ENCODE data around the gene TTC39B. TPM values are rescaled to one million over a fixed set of nuclear protein-coding genes. Genes with fewer than 3 reads are reported as not detected.

TTC39B gene
- polyA plus RNA-seq, 1 experiment, result 11.4 TPM

DNA sequence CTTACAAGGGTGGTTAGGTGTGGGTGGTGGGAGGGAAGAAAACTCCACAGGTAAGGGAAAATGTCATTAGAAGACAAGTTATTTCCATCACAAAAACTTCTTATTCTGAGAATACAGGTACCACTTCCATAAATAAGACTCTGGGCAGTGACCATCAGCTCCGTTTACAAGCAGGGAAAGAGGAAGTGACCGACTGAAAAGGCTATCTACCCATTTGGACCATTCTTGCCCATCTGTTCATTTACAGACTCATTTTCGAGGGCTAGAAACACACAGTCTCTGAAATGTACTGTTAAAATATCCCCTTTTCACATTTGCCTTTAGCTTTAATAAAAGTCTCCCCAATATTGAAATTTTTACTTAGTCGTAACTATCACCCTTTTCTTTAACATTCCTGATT lies 79.5 kb downstream of the TTC39B start:
- ChIA-PET POLR2A (no interaction called here), CTCF (no interaction called here)
- no peak overlapping the region for H3K27ac ChIP-seq (ENCODE audit: low read depth, low read length)
- TF ChIP-seq, protein P1, sequence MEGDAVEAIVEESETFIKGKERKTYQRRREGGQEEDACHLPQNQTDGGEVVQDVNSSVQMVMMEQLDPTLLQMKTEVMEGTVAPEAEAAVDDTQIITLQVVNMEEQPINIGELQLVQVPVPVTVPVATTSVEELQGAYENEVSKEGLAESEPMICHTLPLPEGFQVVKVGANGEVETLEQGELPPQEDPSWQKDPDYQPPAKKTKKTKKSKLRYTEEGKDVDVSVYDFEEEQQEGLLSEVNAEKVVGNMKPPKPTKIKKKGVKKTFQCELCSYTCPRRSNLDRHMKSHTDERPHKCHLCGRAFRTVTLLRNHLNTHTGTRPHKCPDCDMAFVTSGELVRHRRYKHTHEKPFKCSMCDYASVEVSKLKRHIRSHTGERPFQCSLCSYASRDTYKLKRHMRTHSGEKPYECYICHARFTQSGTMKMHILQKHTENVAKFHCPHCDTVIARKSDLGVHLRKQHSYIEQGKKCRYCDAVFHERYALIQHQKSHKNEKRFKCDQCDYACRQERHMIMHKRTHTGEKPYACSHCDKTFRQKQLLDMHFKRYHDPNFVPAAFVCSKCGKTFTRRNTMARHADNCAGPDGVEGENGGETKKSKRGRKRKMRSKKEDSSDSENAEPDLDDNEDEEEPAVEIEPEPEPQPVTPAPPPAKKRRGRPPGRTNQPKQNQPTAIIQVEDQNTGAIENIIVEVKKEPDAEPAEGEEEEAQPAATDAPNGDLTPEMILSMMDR (IDR thresholded peaks at IDR 0.05; ENCODE audit: low read depth, low read length), result no peak
- no peaks in the 10 kb centered on the region for H3K27me3 ChIP-seq (ENCODE audit: control insufficient read depth, insufficient read depth, low read length)
- H3K9me3 ChIP-seq (ENCODE audit: control insufficient read depth, insufficient read depth, low read length), result no peaks in the 10 kb centered on the region; the same call in 1 of the 2 replicates
- H3K4me3 ChIP-seq (ENCODE audit: low read depth, low read length), result no peak overlapping the region
- DNase-seq (ENCODE audit: low read depth, low spot score), result no peak

DNA sequence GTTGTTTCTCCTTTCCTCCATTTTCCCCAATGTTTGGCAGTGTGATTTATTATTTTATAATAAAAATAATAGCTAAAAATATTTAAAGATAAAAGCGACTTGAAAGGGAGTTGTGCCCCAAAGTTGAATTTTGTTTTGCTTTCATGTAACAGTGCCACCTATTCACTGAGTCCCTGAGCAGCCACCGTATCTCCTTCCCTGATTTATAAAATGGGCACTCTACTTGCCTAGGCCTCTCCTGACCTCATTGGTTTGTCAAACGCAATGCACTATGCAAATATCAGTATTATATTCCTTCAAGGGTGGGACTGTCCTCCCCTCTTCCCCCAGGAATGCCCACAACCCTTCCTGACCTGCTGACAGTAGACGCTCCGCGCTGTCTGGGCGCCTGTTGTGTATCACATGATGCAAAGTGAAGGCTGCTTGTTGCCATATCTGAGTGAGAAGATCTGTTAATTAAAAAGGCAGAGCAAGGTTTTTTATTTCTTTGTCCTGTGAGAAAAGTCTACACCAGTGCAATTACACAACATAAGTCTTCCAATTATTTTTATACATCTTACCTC lies 81.4 kb downstream of the TTC39B start:
- Histone ChIP-seq H3K27ac (ENCODE audit: low read depth, low read length) (no peak overlapping the region), H3K4me3 (ENCODE audit: low read depth, low read length) (no peak overlapping the region), H3K27me3 (ENCODE audit: control insufficient read depth, insufficient read depth, low read length) (no peaks in the 10 kb centered on the region), H3K9me3 (ENCODE audit: control insufficient read depth, insufficient read depth, low read length) (no peaks in the 10 kb centered on the region)
- ChIA-PET CTCF (interaction anchor here (0.5 to 1.7 kb wide), 3 partner anchors 13 to 416 kb away, joined by 3 to 6 read pairs (median 3); no protein-coding TSS in a partner anchor), POLR2A (no interaction called here)
- no peak for DNase-seq (ENCODE audit: low read depth, low spot score)
- TF ChIP-seq, protein P1 (IDR thresholded peaks at IDR 0.05; ENCODE audit: low read depth, low read length), result no peak

DNA sequence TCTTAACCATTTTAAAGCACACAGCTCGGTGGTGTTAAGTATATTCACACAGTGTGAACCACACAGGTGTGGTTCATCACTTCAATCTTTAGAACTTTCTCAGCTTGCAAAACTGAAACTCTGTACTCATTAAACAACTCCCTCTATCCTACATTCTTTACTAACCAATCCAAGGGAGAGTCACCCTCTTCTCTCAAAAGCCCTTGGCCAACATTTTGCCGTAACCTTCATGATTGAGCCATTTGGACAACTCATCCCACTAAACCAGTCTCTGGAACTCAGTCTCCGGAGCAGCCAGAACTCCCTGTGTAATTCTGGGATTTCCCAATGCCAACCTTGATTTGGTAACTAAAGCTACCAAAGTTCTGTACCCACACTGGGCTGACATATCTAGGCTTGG lies 84.7 kb downstream of the TTC39B start:
- H3K9me3 ChIP-seq (ENCODE audit: control insufficient read depth, insufficient read depth, low read length), result no peaks in the 10 kb centered on the region
- TF ChIP-seq, protein P1 (IDR thresholded peaks at IDR 0.05; ENCODE audit: low read depth, low read length), result no peak
- no peak overlapping the region for H3K4me3 ChIP-seq (ENCODE audit: low read depth, low read length)
- POLR2A ChIA-PET, result interaction anchor here (0.6 kb wide), 1 partner anchor 206 kb away, joined by 3 read pairs; no protein-coding TSS in a partner anchor
- DNase-seq (ENCODE audit: low read depth, low spot score), result no peak
- no peak overlapping the region for H3K27ac ChIP-seq (ENCODE audit: low read depth, low read length)
- CTCF ChIA-PET, result interaction anchor here (1.1 to 3.2 kb wide), 3 partner anchors 10 to 11 kb away, joined by 4 to 22 read pairs (median 5); no protein-coding TSS in a partner anchor
- no peaks in the 10 kb centered on the region for H3K27me3 ChIP-seq (ENCODE audit: control insufficient read depth, insufficient read depth, low read length)

DNA sequence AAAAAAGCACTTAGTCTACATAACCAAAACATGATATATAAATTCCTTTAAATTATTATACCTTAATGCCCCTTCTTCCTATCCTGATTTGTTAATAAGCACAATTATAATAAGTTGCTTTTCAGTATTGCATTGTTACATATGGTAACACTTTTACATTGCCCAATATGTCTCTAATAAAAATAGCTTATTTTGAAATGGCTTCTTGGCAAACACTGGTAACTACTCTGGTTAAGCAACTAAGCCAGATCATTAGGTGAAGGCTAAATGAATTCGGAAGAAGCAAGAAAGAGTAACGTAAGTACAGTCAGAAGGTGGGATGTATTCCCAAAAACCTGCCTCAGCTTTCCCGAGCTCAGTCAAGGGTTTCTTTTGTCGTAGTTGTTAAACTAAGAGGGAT lies 85.3 kb downstream of the TTC39B start:
- ChIA-PET CTCF (interaction anchor here (1.1 to 3.2 kb wide), 2 partner anchors 9 to 10 kb away, joined by 5 to 22 read pairs; no protein-coding TSS in a partner anchor), POLR2A (interaction anchor here (0.6 kb wide), 1 partner anchor 206 kb away, joined by 3 read pairs; no protein-coding TSS in a partner anchor)
- Histone ChIP-seq H3K27me3 (ENCODE audit: control insufficient read depth, insufficient read depth, low read length) (no peaks in the 10 kb centered on the region), H3K27ac (ENCODE audit: low read depth, low read length) (no peak overlapping the region), H3K9me3 (ENCODE audit: control insufficient read depth, insufficient read depth, low read length) (no peaks in the 10 kb centered on the region), H3K4me3 (ENCODE audit: low read depth, low read length) (no peak overlapping the region)
- no peak for DNase-seq (ENCODE audit: low read depth, low spot score)
- TF ChIP-seq, protein P1 (IDR thresholded peaks at IDR 0.05; ENCODE audit: low read depth, low read length), result no peak

DNA sequence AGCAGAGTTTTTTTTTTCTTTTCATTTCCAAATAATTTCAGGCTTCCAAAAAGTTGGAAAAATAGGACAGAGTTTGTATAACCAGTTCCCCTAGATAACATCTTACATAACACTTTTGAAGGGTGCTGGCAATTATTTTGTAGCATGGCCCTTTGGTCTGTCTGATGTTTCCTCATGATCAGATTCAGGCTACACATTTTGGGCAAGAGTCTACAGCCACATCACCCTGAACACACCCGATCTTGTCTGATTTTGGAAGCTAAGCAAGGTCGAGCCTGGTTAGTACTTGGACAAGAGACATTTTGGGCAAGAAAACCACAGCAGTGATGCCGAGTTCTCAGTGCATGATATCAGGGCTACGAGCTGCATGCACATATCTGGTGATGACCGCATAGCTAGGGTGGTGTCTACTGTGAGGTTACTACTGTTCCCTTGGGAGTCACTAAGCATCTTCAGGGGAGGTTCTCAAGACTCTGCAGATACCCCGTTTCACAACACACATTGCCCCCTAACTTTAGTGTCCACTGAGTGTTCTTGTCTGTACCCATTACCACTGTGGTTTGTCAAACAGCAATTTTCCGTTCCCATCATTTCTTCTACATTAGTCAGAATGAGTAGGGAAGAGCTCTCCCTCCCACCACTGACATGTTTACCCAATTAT lies 86.2 kb downstream of the TTC39B start:
- no peak overlapping the region for H3K4me3 ChIP-seq (ENCODE audit: low read depth, low read length)
- ChIA-PET POLR2A (no interaction called here), CTCF (interaction anchor here (1.0 to 3.2 kb wide), 3 partner anchors 8 to 11 kb away, joined by 4 to 22 read pairs (median 7); no protein-coding TSS in a partner anchor)
- no peak for DNase-seq (ENCODE audit: low read depth, low spot score)
- H3K9me3 ChIP-seq (ENCODE audit: control insufficient read depth, insufficient read depth, low read length), result no peaks in the 10 kb centered on the region
- no peaks in the 10 kb centered on the region for H3K27me3 ChIP-seq (ENCODE audit: control insufficient read depth, insufficient read depth, low read length)
- TF ChIP-seq, protein P1 (IDR thresholded peaks at IDR 0.05; ENCODE audit: low read depth, low read length), result no peak
- no peak overlapping the region for H3K27ac ChIP-seq (ENCODE audit: low read depth, low read length)
